ENCODE data around the gene TMEM176A.

The TMEM176A gene

DNA sequence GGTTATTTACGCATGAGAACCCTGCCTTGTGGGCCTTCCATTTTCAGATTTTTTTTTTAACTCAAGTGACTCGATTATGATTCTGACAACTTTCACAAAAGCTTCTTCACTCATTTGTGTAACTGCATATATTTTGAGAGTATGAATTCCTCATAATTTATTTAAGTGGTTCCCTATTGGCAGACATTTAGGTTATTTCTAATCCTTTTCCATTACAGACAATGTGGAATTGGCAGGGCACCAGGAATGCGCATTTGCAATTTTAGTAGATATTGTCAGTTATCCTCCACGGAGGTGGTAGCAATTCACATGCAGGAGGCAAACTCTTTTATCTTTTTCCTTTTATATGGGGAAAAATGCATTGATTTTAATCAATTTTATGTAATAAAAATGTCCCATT lies 2.9 kb upstream of the TMEM176A start:
- no peak for TF ChIP-seq TCF12 (IDR thresholded peaks at IDR 0.05; ENCODE audit: low read depth)
- no peak for TF ChIP-seq TAF1 (IDR thresholded peaks at IDR 0.05; ENCODE audit: low read depth)
- TF ChIP-seq EP300 (IDR thresholded peaks at IDR 0.05; ENCODE audit: borderline replicate concordance) = no peak
- no peak for TF ChIP-seq EGR1 (IDR thresholded peaks at IDR 0.05)
- TF ChIP-seq, protein P1, sequence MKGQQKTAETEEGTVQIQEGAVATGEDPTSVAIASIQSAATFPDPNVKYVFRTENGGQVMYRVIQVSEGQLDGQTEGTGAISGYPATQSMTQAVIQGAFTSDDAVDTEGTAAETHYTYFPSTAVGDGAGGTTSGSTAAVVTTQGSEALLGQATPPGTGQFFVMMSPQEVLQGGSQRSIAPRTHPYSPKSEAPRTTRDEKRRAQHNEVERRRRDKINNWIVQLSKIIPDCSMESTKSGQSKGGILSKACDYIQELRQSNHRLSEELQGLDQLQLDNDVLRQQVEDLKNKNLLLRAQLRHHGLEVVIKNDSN (IDR thresholded peaks at IDR 0.05) = no peak

DNA sequence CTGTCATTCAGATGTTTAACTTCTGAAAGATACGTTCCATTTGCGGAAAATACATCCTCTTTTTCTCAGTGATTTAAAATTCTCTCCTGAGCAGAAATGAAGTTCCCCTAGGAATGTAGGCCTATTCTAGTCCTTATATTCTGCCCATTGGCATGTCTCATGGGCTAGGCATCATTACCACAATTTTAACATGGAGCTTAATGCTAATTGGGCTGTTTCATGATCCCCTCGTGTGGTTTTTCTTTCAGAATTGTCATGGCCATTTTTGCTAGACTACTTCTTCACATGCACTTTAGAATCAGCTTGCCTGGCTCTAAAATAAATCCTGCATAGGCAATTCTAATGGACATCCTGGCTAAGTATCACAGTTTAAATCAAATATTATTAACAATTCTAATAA lies 1.4 kb upstream of the TMEM176A start:
- no peak for TF ChIP-seq YY1 (IDR thresholded peaks at IDR 0.05; ENCODE audit: low read depth)
- TF ChIP-seq, protein P2, sequence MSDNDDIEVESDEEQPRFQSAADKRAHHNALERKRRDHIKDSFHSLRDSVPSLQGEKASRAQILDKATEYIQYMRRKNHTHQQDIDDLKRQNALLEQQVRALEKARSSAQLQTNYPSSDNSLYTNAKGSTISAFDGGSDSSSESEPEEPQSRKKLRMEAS (IDR thresholded peaks at IDR 0.05) = no peak
- TF ChIP-seq ZBTB7A (IDR thresholded peaks at IDR 0.05; ENCODE audit: low read depth) = no peak
- TF ChIP-seq EP300 (IDR thresholded peaks at IDR 0.05; ENCODE audit: borderline replicate concordance) = no peak
- no peak for TF ChIP-seq TCF12 (IDR thresholded peaks at IDR 0.05; ENCODE audit: low read depth)
- TF ChIP-seq TEAD4 (IDR thresholded peaks at IDR 0.05) = no peak
- no peak for TF ChIP-seq EGR1 (IDR thresholded peaks at IDR 0.05)
- TF ChIP-seq TAF1 (IDR thresholded peaks at IDR 0.05; ENCODE audit: low read depth) = no peak
- TF ChIP-seq RAD21 (IDR thresholded peaks at IDR 0.05; ENCODE audit: low read depth) = no peak
- TF ChIP-seq, protein P3, sequence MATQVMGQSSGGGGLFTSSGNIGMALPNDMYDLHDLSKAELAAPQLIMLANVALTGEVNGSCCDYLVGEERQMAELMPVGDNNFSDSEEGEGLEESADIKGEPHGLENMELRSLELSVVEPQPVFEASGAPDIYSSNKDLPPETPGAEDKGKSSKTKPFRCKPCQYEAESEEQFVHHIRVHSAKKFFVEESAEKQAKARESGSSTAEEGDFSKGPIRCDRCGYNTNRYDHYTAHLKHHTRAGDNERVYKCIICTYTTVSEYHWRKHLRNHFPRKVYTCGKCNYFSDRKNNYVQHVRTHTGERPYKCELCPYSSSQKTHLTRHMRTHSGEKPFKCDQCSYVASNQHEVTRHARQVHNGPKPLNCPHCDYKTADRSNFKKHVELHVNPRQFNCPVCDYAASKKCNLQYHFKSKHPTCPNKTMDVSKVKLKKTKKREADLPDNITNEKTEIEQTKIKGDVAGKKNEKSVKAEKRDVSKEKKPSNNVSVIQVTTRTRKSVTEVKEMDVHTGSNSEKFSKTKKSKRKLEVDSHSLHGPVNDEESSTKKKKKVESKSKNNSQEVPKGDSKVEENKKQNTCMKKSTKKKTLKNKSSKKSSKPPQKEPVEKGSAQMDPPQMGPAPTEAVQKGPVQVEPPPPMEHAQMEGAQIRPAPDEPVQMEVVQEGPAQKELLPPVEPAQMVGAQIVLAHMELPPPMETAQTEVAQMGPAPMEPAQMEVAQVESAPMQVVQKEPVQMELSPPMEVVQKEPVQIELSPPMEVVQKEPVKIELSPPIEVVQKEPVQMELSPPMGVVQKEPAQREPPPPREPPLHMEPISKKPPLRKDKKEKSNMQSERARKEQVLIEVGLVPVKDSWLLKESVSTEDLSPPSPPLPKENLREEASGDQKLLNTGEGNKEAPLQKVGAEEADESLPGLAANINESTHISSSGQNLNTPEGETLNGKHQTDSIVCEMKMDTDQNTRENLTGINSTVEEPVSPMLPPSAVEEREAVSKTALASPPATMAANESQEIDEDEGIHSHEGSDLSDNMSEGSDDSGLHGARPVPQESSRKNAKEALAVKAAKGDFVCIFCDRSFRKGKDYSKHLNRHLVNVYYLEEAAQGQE (IDR thresholded peaks at IDR 0.05; ENCODE audit: low read depth) = no peak
- TF ChIP-seq CEBPB (IDR thresholded peaks at IDR 0.05) = no peak
- TF ChIP-seq FOXM1 (IDR thresholded peaks at IDR 0.05; ENCODE audit: borderline replicate concordance, low read depth) = no peak
- TF ChIP-seq, protein P1 (IDR thresholded peaks at IDR 0.05) = no peak
- no peak for TF ChIP-seq CREB1 (IDR thresholded peaks at IDR 0.05; ENCODE audit: low read depth)
- TF ChIP-seq NFIC (IDR thresholded peaks at IDR 0.05) = no peak

DNA sequence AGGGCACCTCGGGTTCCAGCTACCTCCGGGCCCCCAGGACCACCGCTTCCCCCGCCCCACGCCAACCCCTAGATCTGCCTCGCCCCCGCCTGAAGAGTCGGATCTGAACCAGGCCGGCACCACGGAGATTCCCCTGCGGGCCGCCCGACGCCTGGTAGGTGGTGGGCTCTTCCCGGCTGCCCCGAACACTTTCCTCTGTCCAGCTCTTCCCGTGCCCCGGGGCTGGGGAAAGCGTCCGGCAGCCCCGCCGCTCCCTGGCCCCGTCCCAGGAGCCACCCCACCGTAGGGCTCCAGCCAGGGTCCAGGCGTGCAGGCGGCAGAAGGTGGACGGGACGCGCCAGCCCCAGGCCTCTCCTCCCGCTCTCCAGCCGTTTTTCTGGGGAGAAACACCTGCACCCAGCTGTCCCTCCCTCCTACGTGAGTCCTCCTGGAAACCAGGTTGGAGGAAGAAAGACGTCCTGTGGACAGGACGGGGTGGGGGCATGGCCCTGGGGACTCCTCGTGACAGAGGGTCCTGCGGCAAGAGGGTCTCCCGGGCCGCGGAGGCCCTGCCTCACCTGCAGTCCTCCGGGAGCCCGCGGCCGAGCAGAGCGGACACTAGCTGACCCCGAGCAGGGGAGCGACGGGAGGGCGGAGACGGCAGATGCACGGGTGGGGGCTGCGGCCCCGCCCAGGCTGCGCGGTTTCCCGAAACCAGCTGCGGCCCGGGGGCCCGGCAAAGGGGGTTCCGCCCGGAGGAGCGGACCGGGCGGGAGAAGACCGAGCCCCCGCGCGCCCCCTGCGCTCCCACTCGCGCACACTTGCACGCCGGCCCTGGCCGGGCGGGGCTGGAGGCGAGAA lies 608 bp upstream of the TMEM176A start, which contains the start of gene TMEM176B:
Gene TMEM176B (minus strand): TSS at position 624 of the 840 bp plus-strand sequence. CDS start 3,795 bp downstream, outside the sequence.
- TF ChIP-seq RAD21 (IDR thresholded peaks at IDR 0.05; ENCODE audit: low read depth) (no peak), NFIC (IDR thresholded peaks at IDR 0.05) (no peak), CEBPB (IDR thresholded peaks at IDR 0.05) (no peak), TAF1 (IDR thresholded peaks at IDR 0.05; ENCODE audit: low read depth) (no peak), EGR1 (IDR thresholded peaks at IDR 0.05) (no peak), YY1 (IDR thresholded peaks at IDR 0.05; ENCODE audit: low read depth) (no peak), TCF12 (IDR thresholded peaks at IDR 0.05; ENCODE audit: low read depth) (no peak), FOXM1 (IDR thresholded peaks at IDR 0.05; ENCODE audit: borderline replicate concordance, low read depth) (no peak), TEAD4 (IDR thresholded peaks at IDR 0.05) (no peak)
- TF ChIP-seq, protein P2 (IDR thresholded peaks at IDR 0.05) = no peak
- TF ChIP-seq, protein P1 (IDR thresholded peaks at IDR 0.05) = no peak

DNA sequence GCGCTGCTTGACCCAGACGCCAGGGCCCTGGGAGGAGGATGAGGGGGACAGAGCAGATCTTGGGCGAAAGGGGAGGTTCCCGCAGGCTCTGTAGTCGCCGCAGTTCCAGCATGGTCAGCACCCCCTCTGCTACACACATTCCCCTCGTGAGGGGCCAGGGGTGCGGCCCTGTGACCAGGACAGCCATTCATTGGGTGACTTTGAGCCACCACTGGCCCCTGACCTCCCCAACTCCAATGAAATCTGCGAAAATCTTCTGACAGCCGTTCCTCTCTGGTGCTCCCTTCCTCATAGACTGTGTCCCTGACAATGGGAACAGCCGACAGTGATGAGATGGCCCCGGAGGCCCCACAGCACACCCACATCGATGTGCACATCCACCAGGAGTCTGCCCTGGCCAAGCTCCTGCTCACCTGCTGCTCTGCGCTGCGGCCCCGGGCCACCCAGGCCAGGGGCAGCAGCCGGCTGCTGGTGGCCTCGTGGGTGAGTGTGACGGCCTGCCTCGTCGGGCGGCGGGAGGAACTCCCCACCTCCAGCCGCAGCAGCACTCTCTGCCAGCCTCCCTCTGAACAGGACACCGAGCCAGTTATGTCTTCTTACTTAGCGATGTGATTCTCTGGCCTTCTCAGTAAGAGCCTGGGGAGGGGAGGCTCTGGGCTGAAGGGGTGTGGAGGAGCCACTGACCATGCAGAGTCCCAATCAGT lies 825 bp downstream of the TMEM176A start:
- no peak for TF ChIP-seq ZBTB7A (IDR thresholded peaks at IDR 0.05; ENCODE audit: low read depth)
- TF ChIP-seq RAD21 (IDR thresholded peaks at IDR 0.05; ENCODE audit: low read depth) = no peak
- no peak for TF ChIP-seq CEBPB (IDR thresholded peaks at IDR 0.05)
- no peak for TF ChIP-seq TEAD4 (IDR thresholded peaks at IDR 0.05)
- TF ChIP-seq EP300 (IDR thresholded peaks at IDR 0.05; ENCODE audit: borderline replicate concordance) = no peak
- TF ChIP-seq TAF1 (IDR thresholded peaks at IDR 0.05; ENCODE audit: low read depth) = no peak
- TF ChIP-seq CREB1 (IDR thresholded peaks at IDR 0.05; ENCODE audit: low read depth) = no peak
- TF ChIP-seq EGR1 (IDR thresholded peaks at IDR 0.05) = no peak
- no peak for TF ChIP-seq NFIC (IDR thresholded peaks at IDR 0.05)
- no peak for TF ChIP-seq FOXM1 (IDR thresholded peaks at IDR 0.05; ENCODE audit: borderline replicate concordance, low read depth)
- TF ChIP-seq YY1 (IDR thresholded peaks at IDR 0.05; ENCODE audit: low read depth) = no peak
- TF ChIP-seq, protein P3 (IDR thresholded peaks at IDR 0.05; ENCODE audit: low read depth) = no peak
- TF ChIP-seq, protein P2 (IDR thresholded peaks at IDR 0.05) = no peak
- TF ChIP-seq TCF12 (IDR thresholded peaks at IDR 0.05; ENCODE audit: low read depth) = no peak
- TF ChIP-seq, protein P1 (IDR thresholded peaks at IDR 0.05) = no peak
